HS-5 (cell line): Measurements from ENCODE around the gene USP17L20.
"Not testable (repeated sequence)": the region's sequence is repeated elsewhere in the genome, so short reads cannot be mapped to it uniquely, and the experiment has no call there.

Experiments
- DNase-seq: peaks from one replicate; pipeline ENCODE4 v3.0.0-alpha.2; 2012; ENCODE audit warnings: low read depth

USP17L20 gene, protein sequence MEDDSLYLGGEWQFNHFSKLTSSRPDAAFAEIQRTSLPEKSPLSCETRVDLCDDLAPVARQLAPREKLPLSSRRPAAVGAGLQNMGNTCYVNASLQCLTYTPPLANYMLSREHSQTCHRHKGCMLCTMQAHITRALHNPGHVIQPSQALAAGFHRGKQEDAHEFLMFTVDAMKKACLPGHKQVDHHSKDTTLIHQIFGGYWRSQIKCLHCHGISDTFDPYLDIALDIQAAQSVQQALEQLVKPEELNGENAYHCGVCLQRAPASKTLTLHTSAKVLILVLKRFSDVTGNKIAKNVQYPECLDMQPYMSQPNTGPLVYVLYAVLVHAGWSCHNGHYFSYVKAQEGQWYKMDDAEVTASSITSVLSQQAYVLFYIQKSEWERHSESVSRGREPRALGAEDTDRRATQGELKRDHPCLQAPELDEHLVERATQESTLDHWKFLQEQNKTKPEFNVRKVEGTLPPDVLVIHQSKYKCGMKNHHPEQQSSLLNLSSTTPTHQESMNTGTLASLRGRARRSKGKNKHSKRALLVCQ

DNA sequence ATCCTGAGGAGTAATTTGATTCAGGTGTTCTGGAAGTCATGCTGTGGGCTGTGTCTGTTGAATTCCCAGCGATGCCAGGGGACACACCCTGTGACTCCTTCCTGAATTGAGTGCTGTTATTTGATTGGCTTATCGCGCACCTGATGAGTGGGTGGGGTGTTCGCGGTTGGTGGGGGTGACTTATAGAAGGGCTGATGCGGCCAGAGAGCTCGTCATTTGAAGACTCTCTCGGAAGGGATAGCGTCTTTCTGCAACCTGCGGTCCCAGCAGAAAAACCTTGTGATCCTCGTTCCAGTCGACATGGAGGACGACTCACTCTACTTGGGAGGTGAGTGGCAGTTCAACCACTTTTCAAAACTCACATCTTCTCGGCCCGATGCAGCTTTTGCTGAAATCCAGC is at the start of gene USP17L20:
USP17L20 (plus strand) TSS at position 301 of the 400 bp plus-strand sequence; CDS start at position 301, 0 bp downstream.
- not testable (repeated sequence) for DNase-seq

DNA sequence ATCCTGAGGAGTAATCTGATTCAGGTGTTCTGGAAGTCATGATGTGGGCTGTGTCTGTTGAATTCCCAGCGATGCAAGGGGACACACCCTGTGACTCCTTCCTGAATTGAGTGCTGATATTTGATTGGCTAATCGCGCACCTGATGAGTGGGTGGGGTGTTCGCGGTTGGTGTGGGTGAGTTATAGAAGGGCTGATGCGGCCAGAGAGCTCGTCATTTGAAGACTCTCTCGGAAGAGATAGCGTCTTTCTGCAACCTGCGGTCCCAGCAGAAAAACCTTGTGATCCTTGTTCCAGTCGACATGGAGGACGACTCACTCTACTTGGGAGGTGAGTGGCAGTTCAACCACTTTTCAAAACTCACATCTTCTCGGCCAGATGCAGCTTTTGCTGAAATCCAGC is 47.6 kb upstream of the USP17L20 start, which contains the start of gene USP17L10:
USP17L10 (plus strand) TSS at position 301 of the 400 bp plus-strand sequence; CDS start at position 301, 0 bp downstream.
- DNase-seq = not testable (repeated sequence)

GRCh38 chr4:9214701-9215100 is 43.2 kb upstream of the USP17L20 start:
- not testable (repeated sequence) for DNase-seq

- DNase-seq = not testable (repeated sequence)
Observed at GRCh38 chr4:9215105-9215504, 42.8 kb upstream of the USP17L20 start, which contains the start of gene USP17L11. Gene USP17L11 (plus strand): TSS chr4:9215405. CDS start chr4:9215405, 0 bp downstream.

DNA sequence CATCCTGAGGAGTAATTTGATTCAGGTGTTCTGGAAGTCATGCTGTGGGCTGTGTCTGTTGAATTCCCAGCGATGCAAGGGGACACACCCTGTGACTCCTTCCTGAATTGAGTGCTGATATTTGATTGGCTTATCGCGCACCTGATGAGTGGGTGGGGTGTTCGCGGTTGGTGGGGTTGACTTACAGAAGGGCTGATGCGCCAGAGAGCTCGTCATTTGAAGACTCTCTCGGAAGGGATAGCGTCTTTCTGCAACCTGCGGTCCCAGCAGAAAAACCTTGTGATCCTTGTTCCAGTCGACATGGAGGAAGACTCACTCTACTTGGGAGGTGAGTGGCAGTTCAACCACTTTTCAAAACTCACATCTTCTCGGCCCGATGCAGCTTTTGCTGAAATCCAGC is 38.1 kb upstream of the USP17L20 start, which contains the start of gene USP17L12:
USP17L12 (plus strand) TSS at position 301 of the 400 bp plus-strand sequence; CDS start at position 301, 0 bp downstream.
- DNase-seq = not testable (repeated sequence)

GRCh38 chr4:9224596-9224995 is 33.3 kb upstream of the USP17L20 start, which contains the start of gene USP17L13:
Gene USP17L13 (plus strand): TSS chr4:9224896. CDS start chr4:9224896, 0 bp downstream.
- not testable (repeated sequence) for DNase-seq

DNA sequence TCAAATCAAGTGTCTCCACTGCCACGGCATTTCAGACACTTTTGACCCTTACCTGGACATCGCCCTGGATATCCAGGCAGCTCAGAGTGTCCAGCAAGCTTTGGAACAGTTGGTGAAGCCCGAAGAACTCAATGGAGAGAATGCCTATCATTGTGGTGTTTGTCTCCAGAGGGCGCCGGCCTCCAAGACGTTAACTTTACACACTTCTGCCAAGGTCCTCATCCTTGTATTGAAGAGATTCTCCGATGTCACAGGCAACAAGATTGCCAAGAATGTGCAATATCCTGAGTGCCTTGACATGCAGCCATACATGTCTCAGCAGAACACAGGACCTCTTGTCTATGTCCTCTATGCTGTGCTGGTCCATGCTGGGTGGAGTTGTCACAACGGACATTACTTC is 27.7 kb upstream of the USP17L20 start:
- not testable (repeated sequence) for DNase-seq

DNA sequence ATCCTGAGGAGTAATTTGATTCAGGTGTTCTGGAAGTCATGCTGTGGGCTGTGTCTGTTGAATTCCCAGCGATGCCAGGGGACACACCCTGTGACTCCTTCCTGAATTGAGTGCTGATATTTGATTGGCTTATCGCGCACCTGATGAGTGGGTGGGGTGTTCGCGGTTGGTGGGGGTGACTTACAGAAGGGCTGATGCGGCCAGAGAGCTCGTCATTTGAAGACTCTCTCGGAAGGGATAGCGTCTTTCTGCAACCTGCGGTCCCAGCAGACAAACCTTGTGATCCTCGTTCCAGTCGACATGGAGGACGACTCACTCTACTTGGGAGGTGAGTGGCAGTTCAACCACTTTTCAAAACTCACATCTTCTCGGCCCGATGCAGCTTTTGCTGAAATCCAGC is 23.8 kb upstream of the USP17L20 start, which contains the start of gene USP17L15:
USP17L15 (plus strand) TSS at position 301 of the 400 bp plus-strand sequence; CDS start at position 301, 0 bp downstream.
- not testable (repeated sequence) for DNase-seq

GRCh38 chr4:9238461-9238860 is 19.5 kb upstream of the USP17L20 start:
- not testable (repeated sequence) for DNase-seq

- DNase-seq = not testable (repeated sequence)
Observed at GRCh38 chr4:9243579-9243978, 14.3 kb upstream of the USP17L20 start, which contains the start of gene USP17L17. Gene USP17L17 (plus strand): TSS chr4:9243879. CDS start chr4:9243879, 0 bp downstream.

DNA sequence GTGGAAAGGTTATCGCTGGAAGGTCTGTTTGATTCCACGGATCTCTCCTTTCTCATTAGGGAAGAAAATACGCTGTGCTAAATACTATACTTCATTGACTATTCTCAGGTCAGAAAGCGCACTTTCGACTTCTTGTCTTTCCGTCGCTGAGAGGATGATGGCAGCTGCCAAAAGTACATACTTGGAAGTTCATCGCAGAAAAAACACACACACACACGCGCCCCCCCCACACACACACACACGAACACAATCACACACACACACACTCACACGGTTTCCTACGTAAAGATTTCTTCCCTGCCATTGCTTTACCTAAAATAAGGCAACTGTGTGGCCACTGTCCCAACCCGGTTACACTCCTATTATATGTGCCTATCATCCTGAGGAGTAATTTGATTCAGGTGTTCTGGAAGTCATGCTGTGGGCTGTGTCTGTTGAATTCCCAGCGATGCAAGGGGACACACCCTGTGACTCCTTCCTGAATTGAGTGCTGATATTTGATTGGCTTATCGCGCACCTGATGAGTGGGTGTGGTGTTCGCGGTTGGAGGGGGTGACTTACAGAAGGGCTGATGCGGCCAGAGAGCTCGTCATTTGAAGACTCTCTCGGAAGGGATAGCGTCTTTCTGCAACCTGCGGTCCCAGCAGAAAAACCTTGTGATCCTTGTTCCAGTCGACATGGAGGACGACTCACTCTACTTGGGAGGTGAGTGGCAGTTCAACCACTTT is 9.8 kb upstream of the USP17L20 start, which contains the start of gene USP17L18:
USP17L18 (plus strand) TSS at position 678 of the 728 bp plus-strand sequence; CDS start at position 678, 0 bp downstream.
- DNase-seq = not testable (repeated sequence)

- DNase-seq = not testable (repeated sequence)
Observed at GRCh38 chr4:9253078-9253477, 4.8 kb upstream of the USP17L20 start, which contains the start of gene USP17L19. Gene USP17L19 (plus strand): TSS chr4:9253378. CDS start chr4:9253378, 0 bp downstream.

GRCh38 chr4:9262572-9262971 is 4.6 kb downstream of the USP17L20 start, which contains the start of gene USP17L21:
Gene USP17L21 (plus strand): TSS chr4:9262872. CDS start chr4:9262872, 0 bp downstream.
- not testable (repeated sequence) for DNase-seq

DNA sequence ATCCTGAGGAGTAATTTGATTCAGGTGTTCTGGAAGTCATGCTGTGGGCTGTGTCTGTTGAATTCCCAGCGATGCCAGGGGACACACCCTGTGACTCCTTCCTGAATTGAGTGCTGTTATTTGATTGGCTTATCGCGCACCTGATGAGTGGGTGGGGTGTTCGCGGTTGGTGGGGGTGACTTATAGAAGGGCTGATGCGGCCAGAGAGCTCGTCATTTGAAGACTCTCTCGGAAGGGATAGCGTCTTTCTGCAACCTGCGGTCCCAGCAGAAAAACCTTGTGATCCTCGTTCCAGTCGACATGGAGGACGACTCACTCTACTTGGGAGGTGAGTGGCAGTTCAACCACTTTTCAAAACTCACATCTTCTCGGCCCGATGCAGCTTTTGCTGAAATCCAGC is 9.4 kb downstream of the USP17L20 start, which contains the start of gene USP17L22:
USP17L22 (plus strand) TSS at position 301 of the 400 bp plus-strand sequence; CDS start at position 301, 0 bp downstream.
- not testable (repeated sequence) for DNase-seq

GRCh38 chr4:9271719-9272118 is 13.8 kb downstream of the USP17L20 start:
- not testable (repeated sequence) for DNase-seq
